ENCODE measurements around the gene EPHA7.

EPHA7 gene

DNA sequence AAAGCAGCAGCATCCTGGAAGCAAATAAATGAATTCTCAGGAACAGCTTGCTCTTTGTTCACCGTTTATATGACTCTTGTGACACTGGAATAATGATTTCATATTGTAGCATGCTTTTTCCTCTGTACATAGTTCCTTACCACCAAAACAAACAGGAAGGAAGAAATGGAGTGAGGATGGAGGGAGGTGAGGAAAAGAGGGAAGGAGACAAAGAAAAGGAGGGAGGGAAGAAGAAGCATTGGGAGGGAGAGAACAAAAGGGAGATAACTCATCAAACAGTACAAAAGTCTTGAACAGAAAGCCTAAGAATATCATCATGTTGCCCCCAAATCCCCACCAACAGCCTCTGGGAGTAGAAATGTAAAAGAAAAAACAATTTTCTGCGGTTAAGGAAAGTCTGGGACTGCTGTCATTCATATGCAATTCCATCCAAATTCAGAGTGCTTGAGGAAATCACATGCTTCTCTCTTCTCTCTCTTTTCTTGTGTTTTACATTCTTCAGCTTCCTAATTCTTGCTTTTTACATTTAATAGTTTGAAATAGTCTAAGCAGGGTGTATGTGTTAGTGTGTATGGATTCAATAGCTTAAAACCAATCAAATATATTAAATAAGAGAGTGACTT, 81.5 kb downstream of the EPHA7 start:
- CTCF ChIA-PET = interaction anchor here (0.7 kb wide), 2 partner anchors 15 to 88 kb away, joined by 3 read pairs; no protein-coding TSS in a partner anchor

DNA sequence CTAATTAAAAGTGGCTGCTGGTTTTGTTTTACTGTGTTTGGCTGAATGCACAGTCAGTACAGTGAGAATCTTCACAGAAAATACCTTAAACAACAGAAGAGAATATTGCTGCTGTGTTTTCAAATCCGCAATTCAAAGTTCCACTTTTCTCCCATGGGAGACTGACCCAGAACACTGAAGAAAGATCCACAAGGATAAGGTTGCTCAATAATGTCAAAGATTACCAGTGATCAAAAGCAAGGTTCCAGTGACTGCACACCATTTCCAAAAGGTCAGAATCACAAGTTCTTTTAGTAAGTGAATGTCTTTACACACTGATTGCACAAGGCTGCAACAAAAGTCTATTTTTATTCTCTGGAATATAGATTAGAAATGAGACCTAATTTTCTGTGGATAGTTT, 82.3 kb downstream of the EPHA7 start:
- ChIA-PET CTCF (no interaction called here), POLR2A (no interaction called here)
- Histone ChIP-seq H3K27ac (ENCODE audit: extremely low read depth, low read depth, low read length) (no peak overlapping the region), H3K36me3 (ENCODE audit: control insufficient read depth in 2 of 2, insufficient read depth in 1 of 2, low read length in 2 of 2) (peaks cover 4 to 6% of the 10 kb centered on the region in 2 experiments; a peak in 2 of 3 replicates), H3K9me3 (ENCODE audit: control insufficient read depth, insufficient read depth, low read depth, low read length) (no peaks in the 10 kb centered on the region), H3K4me1 (ENCODE audit: control insufficient read depth, insufficient read depth, low read length) (peaks cover 11% of the 10 kb centered on the region; the same call in 1 of the 2 replicates), H3K4me3 (ENCODE audit: low read depth, low read length) (no peak overlapping the region)
- TF ChIP-seq ZNF501 (tag by site-specific recombination; IDR thresholded peaks at IDR 0.05) (no peak), ZFHX2 (tag by site-specific recombination; conservative IDR thresholded peaks at IDR 0.05) (no peak), ZNF791 (tag by site-specific recombination; IDR thresholded peaks at IDR 0.05) (no peak), ZNF768 (tag by site-specific recombination; IDR thresholded peaks at IDR 0.05) (no peak), ZNF404 (tag by site-specific recombination; IDR thresholded peaks at IDR 0.05) (no peak), GLIS1 (tag by site-specific recombination; IDR thresholded peaks at IDR 0.05) (no peak), ZNF2 (tag by site-specific recombination; IDR thresholded peaks at IDR 0.05) (no peak), ZFP37 (tag by site-specific recombination; IDR thresholded peaks at IDR 0.05) (no peak), ZNF416 (tag by site-specific recombination; IDR thresholded peaks at IDR 0.05) (no peak), ZNF558 (tag by site-specific recombination; IDR thresholded peaks at IDR 0.05) (no peak), MYNN (tag by site-specific recombination; IDR thresholded peaks at IDR 0.05; ENCODE audit: borderline replicate concordance) (no peak)
- TF ChIP-seq, protein P1, sequence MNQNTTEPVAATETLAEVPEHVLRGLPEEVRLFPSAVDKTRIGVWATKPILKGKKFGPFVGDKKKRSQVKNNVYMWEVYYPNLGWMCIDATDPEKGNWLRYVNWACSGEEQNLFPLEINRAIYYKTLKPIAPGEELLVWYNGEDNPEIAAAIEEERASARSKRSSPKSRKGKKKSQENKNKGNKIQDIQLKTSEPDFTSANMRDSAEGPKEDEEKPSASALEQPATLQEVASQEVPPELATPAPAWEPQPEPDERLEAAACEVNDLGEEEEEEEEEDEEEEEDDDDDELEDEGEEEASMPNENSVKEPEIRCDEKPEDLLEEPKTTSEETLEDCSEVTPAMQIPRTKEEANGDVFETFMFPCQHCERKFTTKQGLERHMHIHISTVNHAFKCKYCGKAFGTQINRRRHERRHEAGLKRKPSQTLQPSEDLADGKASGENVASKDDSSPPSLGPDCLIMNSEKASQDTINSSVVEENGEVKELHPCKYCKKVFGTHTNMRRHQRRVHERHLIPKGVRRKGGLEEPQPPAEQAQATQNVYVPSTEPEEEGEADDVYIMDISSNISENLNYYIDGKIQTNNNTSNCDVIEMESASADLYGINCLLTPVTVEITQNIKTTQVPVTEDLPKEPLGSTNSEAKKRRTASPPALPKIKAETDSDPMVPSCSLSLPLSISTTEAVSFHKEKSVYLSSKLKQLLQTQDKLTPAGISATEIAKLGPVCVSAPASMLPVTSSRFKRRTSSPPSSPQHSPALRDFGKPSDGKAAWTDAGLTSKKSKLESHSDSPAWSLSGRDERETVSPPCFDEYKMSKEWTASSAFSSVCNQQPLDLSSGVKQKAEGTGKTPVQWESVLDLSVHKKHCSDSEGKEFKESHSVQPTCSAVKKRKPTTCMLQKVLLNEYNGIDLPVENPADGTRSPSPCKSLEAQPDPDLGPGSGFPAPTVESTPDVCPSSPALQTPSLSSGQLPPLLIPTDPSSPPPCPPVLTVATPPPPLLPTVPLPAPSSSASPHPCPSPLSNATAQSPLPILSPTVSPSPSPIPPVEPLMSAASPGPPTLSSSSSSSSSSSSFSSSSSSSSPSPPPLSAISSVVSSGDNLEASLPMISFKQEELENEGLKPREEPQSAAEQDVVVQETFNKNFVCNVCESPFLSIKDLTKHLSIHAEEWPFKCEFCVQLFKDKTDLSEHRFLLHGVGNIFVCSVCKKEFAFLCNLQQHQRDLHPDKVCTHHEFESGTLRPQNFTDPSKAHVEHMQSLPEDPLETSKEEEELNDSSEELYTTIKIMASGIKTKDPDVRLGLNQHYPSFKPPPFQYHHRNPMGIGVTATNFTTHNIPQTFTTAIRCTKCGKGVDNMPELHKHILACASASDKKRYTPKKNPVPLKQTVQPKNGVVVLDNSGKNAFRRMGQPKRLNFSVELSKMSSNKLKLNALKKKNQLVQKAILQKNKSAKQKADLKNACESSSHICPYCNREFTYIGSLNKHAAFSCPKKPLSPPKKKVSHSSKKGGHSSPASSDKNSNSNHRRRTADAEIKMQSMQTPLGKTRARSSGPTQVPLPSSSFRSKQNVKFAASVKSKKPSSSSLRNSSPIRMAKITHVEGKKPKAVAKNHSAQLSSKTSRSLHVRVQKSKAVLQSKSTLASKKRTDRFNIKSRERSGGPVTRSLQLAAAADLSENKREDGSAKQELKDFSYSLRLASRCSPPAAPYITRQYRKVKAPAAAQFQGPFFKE (tag by site-specific recombination; IDR thresholded peaks at IDR 0.05; ENCODE audit: borderline replicate concordance) = no peak
- TF ChIP-seq, protein P2, sequence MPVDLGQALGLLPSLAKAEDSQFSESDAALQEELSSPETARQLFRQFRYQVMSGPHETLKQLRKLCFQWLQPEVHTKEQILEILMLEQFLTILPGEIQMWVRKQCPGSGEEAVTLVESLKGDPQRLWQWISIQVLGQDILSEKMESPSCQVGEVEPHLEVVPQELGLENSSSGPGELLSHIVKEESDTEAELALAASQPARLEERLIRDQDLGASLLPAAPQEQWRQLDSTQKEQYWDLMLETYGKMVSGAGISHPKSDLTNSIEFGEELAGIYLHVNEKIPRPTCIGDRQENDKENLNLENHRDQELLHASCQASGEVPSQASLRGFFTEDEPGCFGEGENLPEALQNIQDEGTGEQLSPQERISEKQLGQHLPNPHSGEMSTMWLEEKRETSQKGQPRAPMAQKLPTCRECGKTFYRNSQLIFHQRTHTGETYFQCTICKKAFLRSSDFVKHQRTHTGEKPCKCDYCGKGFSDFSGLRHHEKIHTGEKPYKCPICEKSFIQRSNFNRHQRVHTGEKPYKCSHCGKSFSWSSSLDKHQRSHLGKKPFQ (tag by site-specific recombination; IDR thresholded peaks at IDR 0.05) = no peak
- TF ChIP-seq, protein P3, sequence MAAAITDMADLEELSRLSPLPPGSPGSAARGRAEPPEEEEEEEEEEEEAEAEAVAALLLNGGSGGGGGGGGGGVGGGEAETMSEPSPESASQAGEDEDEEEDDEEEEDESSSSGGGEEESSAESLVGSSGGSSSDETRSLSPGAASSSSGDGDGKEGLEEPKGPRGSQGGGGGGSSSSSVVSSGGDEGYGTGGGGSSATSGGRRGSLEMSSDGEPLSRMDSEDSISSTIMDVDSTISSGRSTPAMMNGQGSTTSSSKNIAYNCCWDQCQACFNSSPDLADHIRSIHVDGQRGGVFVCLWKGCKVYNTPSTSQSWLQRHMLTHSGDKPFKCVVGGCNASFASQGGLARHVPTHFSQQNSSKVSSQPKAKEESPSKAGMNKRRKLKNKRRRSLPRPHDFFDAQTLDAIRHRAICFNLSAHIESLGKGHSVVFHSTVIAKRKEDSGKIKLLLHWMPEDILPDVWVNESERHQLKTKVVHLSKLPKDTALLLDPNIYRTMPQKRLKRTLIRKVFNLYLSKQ (tag by site-specific recombination; IDR thresholded peaks at IDR 0.05; ENCODE audit: borderline replicate concordance) = no peak
- TF ChIP-seq, protein P4, sequence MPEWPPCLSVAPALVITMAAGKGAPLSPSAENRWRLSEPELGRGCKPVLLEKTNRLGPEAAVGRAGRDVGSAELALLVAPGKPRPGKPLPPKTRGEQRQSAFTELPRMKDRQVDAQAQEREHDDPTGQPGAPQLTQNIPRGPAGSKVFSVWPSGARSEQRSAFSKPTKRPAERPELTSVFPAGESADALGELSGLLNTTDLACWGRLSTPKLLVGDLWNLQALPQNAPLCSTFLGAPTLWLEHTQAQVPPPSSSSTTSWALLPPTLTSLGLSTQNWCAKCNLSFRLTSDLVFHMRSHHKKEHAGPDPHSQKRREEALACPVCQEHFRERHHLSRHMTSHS (tag by site-specific recombination; IDR thresholded peaks at IDR 0.05) = no peak

More for the DNA sequence above, 81.5 kb downstream of the EPHA7 start:
- Histone ChIP-seq H3K9me3 (ENCODE audit: control insufficient read depth, insufficient read depth, low read depth, low read length) (no peaks in the 10 kb centered on the region), H3K4me3 (ENCODE audit: low read depth, low read length) (no peak overlapping the region), H3K4me1 (ENCODE audit: control insufficient read depth, insufficient read depth, low read length) (peaks cover 18% of the 10 kb centered on the region), H3K36me3 (ENCODE audit: control insufficient read depth in 2 of 2, insufficient read depth in 1 of 2, low read length in 2 of 2) (peaks cover 4 to 6% of the 10 kb centered on the region in 2 experiments; a peak in 2 of 3 replicates), H3K27ac (ENCODE audit: extremely low read depth, low read depth, low read length) (no peak overlapping the region)
- TF ChIP-seq ZNF366 (tag by site-specific recombination; conservative IDR thresholded peaks at IDR 0.05) (peak; percentile 68), KLF7 (tag by site-specific recombination; IDR thresholded peaks at IDR 0.05; ENCODE audit: borderline replicate concordance) (no peak)
- POLR2A ChIA-PET = no interaction called here
